Ovary (tissue), 9 donors: ENCODE results near the gene STARD9. TPM values are rescaled to one million over a fixed set of nuclear protein-coding genes. Genes with fewer than 3 reads are reported as not detected.

ENCODE experiments used
- DNase-seq, 5 donors: peaks; one replicate each; pipeline ENCODE4 v3.0.0-alpha.2; 2019 to 2020
- H3K27ac ChIP-seq, 2 donors: fragments of 200-600 bp; one replicate each; pipeline versions ENCODE4 v1.5.1 to v1.8.0; 2019 to 2022
- H3K27me3 ChIP-seq: fragments of 200-600 bp; one replicate; pipeline ENCODE4 v1.8.0; 2022
- H3K36me3 ChIP-seq: fragments of 200-600 bp; sonication (generic); one replicate; pipeline ENCODE4 v1.5.1; 2019
- H3K4me1 ChIP-seq: one replicate; pipeline ENCODE4 v1.8.1; 2013; ENCODE audit warnings: mild to moderate bottlenecking, moderate library complexity; ENCODE audit not compliant: insufficient read depth
- H3K4me3 ChIP-seq: fragments of 200-600 bp; sonication (generic); one replicate; pipeline ENCODE4 v1.5.1; 2017
- H3K9me3 ChIP-seq, 2 donors: fragments of 200-600 bp in 1 of 2; sonication (generic) in 1 of 2; one replicate each; pipeline versions ENCODE4 v1.5.1 to v1.8.1; 2013 to 2019; ENCODE audit warnings: mild to moderate bottlenecking in 1 of 2, moderate library complexity in 1 of 2
- CTCF ChIP-seq, 3 donors: fragments of 450-650 bp in 2 of 3; fragments of 200-600 bp in 1 of 3; IDR thresholded peaks; one replicate each; pipeline versions ENCODE4 v1.5.1 to v1.8.0; 2016 to 2022; ENCODE audit warnings: antibody characterized with exemption in 3 of 3, mild to moderate bottlenecking in 1 of 3
- EP300 ChIP-seq: sonication (generic); formaldehyde crosslinking; IDR thresholded peaks from one replicate; pipeline ENCODE4 v1.6.1; 2017; ENCODE audit warnings: antibody characterized with exemption
- POLR2A ChIP-seq: fragments of 450-650 bp; IDR thresholded peaks from one replicate; pipeline ENCODE4 v1.6.1; 2017; ENCODE audit warnings: antibody characterized with exemption, mild to moderate bottlenecking, moderate library complexity
- WGBS, 3 donors: extraction: QIAGEN DNeasy Blood & Tissue Kit in 1 of 3; methylation state at CpG; one replicate each; pipeline versions ENCODE4 v1.1.5 to v1.1.7; 2013 to 2017; 5-methylcytosine and 5-hydroxymethylcytosine counted together
- intact Hi-C, 4 donors: fragments of 100-400 bp; cut with DNase I; formaldehyde crosslinking; loops; one replicate each; pipeline versions ENCODE4 v1.11.0 to v1.15.1; 2022 to 2023
- polyA plus RNA-seq, 2 donors: library from polyadenylated mRNA; stranded (reverse); fragments of 200-250 nt in 1 of 2; fragments of 350-450 nt in 1 of 2; fragmentation: Illumina TruSeq in 1 of 2; extraction: RNeasy Lipid Tissue Mini Kit (QIAGEN cat#74804) in 1 of 2; gene quantifications; one replicate each; pipeline ENCODE4 v1.2.3, GENCODE V29; 2013 to 2014
- total RNA-seq, 7 donors: library from RNA; depleted of rRNA in 2 of 7; stranded (reverse); fragments of >200 nt in 2 of 7; fragmentation: NEBNext Ultra II Directional in 3 of 7; extraction: Animal tissue kit (Norgen Biotek cat#: 25700) in 3 of 7; gene quantifications; one replicate each; pipeline versions ENCODE4 v1.1.0 to v1.2.4, GENCODE V29; 2016 to 2023
- donor health status: DM: no; HTN: no; CAD: no; lungs with moderate emphysema.
- donor health status: DM: no; HTN: no; CAD: no.
- donor health status: Bipolar disorder and iron deficiency.
- donor health status: DM: yes; HTN: yes; CAD: no.
- donor health status: DM: no; HTN: no; CAD: no.
- donor health status: DM: yes; HTN: yes; CAD: no.

STARD9 gene
- total and polyA plus RNA-seq, 9 donors, result 11.3 to 40.3 (median 29.4) TPM

- DNase-seq, result no peak
- intact Hi-C loops, result loop anchor here in 1 of 4 donors (10.0 kb wide), 1 partner anchor 97 kb away; no protein-coding TSS in a partner anchor
- H3K27ac ChIP-seq, result peak overlapping the region; percentile 83 to 93
- TF ChIP-seq EP300, result no peak
- no peak for TF ChIP-seq CTCF (IDR thresholded peaks at IDR 0.05)
- no peak for TF ChIP-seq POLR2A
- 0 to 1% (median 1%) methylated on average over 9 of the region's 9 CpGs for WGBS, 3 donors
- peak overlapping the region; percentile 61 for H3K4me3 ChIP-seq
- H3K27me3 ChIP-seq, result no peaks in the 10 kb centered on the region
- H3K9me3 ChIP-seq, result no peaks in the 10 kb centered on the region
- H3K36me3 ChIP-seq, result no peaks in the 10 kb centered on the region
- peaks cover 4% of the 10 kb centered on the region for H3K4me1 ChIP-seq
Measured at GRCh38 chr15:42547918-42548248, 27.5 kb upstream of the STARD9 start.

DNA sequence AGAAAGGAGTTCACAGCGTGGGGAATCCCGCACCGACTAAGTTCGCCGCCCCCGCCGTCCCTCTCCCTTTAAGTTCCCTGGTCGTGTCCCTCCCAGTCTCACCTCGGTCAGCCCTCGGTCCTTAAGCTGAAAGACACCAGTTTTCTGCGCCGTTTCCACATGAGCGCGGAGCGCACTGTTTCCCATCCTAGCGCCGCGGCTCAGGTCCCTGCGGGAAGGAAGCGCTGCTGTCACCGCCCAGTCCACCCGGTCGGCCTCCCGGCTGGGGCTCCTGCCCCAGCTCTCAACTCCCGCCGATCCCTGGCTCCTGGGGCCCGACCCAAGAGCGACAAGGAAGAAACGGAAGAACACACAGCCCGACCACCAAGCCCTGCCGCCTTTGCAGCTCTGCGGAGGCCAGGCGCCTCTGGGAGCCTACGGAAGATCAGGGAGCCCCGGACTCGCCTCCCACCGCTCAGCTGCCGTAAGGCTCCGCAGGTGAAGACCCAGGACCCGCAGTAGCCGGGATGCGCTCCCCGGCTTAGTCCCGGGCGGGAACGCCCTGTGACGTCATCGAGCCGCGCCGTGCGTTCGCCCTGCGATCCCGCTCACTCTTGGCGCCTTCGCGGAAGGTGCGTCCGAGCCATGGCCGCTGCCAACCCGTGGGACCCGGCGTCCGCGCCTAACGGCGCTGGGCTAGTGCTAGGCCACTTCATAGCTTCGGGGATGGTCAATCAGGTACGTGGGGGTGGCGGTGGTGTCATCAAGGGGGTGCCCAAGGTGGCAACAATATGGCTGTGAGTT lies 27.0 kb upstream of the STARD9 start, which contains the start of the genes HAUS2 and LRRC57:
Gene HAUS2 (plus strand): TSS at position 590 of the 783 bp plus-strand sequence. CDS start 35 bp downstream, at position 625.
Gene LRRC57 (minus strand): TSS at position 545 of the 783 bp plus-strand sequence. CDS start 359 bp downstream, at position 186.
- no peaks in the 10 kb centered on the region for H3K36me3 ChIP-seq
- 0% methylated on average over 63 to 71 of the region's 71 CpGs for WGBS, 3 donors
- H3K4me1 ChIP-seq, result peaks cover 4% of the 10 kb centered on the region
- peak; percentile 86 to 93 (median 90) for DNase-seq
- H3K9me3 ChIP-seq, result no peaks in the 10 kb centered on the region
- intact Hi-C loops, result loop anchor here in 1 of 4 donors (10.0 kb wide), 1 partner anchor 96 kb away; no protein-coding TSS in a partner anchor
- peak in 1 of 3 donors; percentile 13 for TF ChIP-seq CTCF (IDR thresholded peaks at IDR 0.05)
- TF ChIP-seq POLR2A, result peak; percentile 90
- no peak for TF ChIP-seq EP300
- H3K4me3 ChIP-seq, result peak within 1 kb of the TSS; percentile 61
- no peaks in the 10 kb centered on the region for H3K27me3 ChIP-seq
- peak within 1 kb of the TSS; percentile 83 to 93 for H3K27ac ChIP-seq

GRCh38 chr15:42549032-42549491 lies 26.3 kb upstream of the STARD9 start:
- peak in 1 of 5 donors; percentile 43 for DNase-seq
- Histone ChIP-seq H3K4me1 (peaks cover 4% of the 10 kb centered on the region), H3K4me3 (peak overlapping the region; percentile 61), H3K27ac (peak overlapping the region; percentile 83 to 93), H3K9me3 (no peaks in the 10 kb centered on the region), H3K27me3 (no peaks in the 10 kb centered on the region), H3K36me3 (no peaks in the 10 kb centered on the region)
- intact Hi-C loops, result loop anchor here in 1 of 4 donors (10.0 kb wide), 1 partner anchor 96 kb away; no protein-coding TSS in a partner anchor
- WGBS, 3 donors, result 0% methylated on average over 15 of the region's 15 CpGs
- no peak for TF ChIP-seq POLR2A
- TF ChIP-seq CTCF (IDR thresholded peaks at IDR 0.05), result no peak
- TF ChIP-seq EP300, result no peak

GRCh38 chr15:42549741-42550392 lies 25.5 kb upstream of the STARD9 start:
- no peaks in the 10 kb centered on the region for H3K9me3 ChIP-seq
- peak overlapping the region; percentile 61 for H3K4me3 ChIP-seq
- 67 to 70% (median 68%) methylated on average over 12 of the region's 12 CpGs for WGBS, 3 donors
- intact Hi-C loops, result loop anchor here in 1 of 4 donors (10.0 kb wide), 1 partner anchor 95 kb away; no protein-coding TSS in a partner anchor
- H3K36me3 ChIP-seq, result no peaks in the 10 kb centered on the region
- TF ChIP-seq EP300, result no peak
- TF ChIP-seq CTCF (IDR thresholded peaks at IDR 0.05), result no peak
- no peak for TF ChIP-seq POLR2A
- no peak for DNase-seq
- H3K27me3 ChIP-seq, result no peaks in the 10 kb centered on the region
- H3K4me1 ChIP-seq, result peaks cover 4% of the 10 kb centered on the region
- H3K27ac ChIP-seq, result no peak overlapping the region
